GOT3 (cell line): ENCODE results near the gene HEATR9.

Source experiments
- DNase-seq: peaks from one replicate; lab custom pipeline; 2025; ENCODE audit warnings: mixed read lengths; lab: John Stamatoyannopoulos, UW

Gene HEATR9

DNA sequence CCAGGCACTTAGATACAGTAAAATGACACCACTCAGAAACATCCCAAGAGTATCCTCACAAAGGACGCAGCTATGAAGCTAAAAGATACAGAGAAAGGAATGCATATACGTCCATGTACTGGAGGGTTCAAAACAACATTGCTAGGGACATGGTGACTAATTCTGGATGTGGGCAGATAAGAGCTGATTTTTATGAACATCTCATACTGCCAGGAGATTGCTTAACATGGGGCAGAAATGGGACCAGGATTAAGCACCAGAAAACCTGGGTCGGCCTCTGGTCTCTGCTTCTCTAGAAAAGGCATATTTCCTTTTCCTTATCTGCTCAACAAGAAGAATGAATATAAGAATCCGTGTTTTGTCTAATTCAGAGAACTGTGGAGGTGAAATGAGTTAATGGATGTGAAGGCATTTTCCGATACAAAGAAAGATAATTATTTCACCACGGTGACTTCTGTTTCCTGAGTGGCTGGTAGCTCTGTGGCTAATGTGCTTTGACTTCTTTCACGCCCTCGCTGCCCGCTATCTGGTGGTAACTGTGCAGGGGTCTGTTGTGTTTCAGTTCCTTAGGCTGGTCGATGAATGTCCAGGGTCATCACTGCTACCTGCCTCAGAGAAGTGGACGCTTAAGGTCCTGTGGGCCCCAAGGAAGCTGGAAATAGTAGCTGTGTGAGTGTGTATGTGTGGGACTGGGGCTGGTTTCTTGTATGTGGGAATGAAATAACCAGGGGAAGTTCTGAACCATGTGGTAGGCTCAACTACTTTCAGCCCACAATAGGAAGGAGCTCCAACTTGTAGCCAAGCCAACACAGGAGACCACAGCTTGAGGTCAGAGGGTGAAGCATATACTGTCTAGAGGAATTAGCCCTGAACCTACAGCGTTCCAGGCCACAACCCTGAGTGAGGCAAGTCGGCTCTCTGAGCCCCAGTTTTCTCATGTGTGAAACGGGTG, 27.2 kb upstream of the HEATR9 start:
- DNase-seq, result no peak

DNA sequence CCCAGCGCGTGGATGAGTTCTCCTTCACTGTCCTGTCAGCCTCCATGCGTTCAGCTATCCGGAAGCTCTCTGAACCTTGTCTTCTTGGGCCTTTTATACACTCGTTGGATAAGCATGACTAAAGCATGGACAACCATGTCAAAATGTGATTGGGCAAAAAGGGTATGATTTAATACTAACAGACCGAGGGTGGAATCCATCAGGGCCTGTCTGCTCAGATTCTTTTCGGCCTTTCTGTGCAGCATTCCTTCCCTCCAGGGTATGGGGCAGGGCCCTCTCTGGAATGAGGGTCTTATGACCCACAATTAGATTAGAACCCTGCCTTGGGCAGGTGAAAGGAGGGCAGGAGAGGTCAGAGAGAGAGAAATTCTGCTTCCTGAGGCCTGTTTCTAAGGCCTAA, 25.5 kb upstream of the HEATR9 start:
- DNase-seq, result no peak

DNA sequence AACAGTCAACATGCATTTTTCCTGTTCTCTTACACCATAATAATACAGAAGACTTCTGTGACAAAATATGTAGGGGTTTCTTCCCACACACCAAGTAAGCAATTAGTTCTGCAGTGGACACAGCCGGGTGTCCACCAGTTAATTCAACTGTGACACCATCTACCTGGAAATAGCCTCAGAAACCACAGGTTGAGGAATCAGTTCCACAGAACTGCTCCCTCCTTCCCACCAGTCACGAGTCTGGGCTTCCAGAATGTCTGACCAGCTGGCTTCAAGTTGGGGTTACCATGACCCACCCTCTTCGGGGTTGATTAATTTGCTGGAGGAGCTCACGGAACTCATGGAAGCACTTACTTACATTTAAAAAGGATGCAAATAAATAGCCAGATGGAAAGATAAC, 25.1 kb upstream of the HEATR9 start:
- DNase-seq, result no peak

DNA sequence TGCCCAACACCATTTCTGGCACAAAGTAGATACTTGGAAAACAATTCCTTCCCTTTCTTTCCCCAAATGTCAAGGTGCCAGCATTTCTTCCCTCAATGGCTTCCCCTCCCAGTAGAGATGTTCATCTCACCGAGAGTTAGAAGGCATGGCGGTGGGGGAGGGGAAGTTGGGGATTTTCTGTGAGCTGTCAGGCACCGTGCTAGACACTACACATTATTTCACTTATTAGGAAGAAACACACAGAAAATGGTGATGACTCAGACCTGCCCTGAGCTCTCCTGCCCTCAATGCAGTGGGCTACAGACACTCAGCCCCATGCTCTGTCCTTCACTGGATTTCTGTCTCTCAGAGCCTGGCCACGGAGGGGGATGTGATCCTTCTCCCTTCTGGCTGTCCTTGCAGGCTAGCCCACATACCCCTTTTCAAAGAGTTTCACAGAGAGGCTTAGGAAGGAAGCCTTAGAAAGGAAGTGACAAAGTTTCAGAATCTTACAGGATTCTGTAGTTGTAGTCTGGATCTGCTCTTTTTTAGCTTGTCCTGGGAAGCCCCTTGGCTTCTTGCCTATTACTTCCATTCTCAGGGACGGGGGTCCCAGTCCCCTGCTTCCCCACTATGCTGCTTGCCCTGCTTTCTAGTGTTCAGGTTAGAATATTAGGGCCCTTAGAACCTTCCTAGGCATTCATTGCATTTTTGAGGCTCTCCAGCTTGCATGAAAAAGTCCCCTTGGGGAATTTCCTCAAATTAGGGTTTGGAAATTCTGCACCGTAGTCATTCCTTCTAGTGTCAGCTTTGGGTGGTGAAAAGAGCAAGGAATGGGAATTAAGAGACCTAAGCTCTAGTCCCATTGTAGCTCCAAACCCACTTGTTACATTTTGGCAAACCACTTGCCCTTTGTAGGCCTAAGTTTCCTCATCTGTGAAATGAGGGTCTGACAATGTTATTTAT, 23.7 kb upstream of the HEATR9 start:
- DNase-seq, result no peak

DNA sequence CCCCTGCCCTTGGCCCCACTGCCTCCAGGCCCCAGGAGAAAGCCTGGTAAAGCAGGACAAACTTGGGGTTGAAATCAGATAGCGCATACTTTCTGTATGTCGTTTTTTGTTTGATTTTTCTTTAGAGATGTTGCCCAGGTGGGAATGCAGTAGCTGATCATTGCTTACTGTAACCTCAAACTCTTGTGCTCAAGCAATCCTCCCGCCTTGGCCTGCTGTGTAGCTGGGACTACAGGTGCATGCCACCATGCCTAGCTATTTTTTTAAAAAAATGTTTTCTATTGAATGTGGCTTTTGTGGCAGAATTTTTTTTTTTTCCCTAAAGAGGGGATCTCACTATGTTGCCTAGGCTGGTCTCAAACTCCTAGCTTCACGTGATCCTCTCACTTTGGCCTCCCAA, 22.6 kb upstream of the HEATR9 start:
- DNase-seq, result no peak

DNA sequence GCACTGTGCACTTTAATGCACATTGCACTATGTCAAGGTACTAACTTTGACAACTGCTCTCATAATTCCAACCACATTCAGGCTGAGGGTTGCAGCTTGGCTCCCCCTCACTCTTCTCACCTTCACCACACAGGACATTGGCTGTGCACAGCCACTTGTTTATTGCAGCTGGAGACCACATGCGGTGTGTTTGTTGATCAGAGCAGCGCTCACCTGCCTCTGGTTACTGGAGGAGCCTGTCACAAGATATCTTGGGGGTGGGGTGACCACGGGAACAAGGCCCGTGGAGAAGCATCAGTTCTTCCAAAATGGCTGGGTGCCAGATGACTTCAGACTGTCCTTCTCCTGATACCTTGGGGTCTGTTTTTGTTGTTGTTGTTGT, 22.1 kb upstream of the HEATR9 start:
- no peak for DNase-seq

DNA sequence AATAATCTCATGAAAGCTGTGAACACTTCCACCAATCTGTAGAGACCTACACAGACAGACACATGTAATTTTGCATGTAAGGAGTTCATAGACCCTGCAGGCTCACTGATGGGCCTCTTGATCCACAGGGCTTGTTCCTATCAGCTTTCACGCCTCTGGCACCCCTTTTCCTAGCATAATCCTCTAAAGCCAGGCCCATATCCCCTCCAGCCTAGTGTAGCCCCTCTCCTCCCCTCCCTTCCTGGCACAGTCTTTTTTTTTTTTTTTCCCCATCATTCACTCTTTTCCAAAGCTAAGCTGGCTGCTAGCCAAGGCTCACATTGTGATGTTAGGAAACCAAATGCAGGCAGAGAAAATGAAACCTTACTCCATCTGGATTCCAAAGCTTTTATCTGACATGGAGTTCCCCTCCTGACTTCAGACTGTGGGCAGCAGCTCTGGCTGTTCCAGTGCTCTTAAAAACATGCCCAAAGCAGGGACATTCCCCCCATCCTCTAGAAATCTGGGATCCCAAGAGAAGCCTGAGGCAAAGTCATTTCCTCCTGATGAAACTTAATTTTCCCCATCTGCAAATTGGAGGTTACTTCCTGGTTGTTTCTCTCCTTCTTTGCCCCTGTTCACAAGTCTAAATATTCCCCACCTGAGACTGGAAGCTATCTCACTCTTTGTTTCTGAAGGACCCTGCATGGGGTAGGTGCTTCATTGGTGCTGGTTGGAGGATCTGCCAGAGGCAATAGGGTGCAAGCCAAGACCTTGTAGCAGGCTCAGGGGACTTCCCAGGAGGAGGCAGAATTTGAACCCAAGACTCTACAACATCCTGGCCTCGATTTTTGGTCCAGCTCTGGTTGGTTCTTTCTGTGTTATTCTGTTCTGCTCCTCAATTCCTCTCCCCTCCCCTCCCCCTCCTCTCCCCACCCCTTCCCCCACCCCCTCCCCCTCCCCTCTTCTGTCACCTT, 21.4 kb upstream of the HEATR9 start:
- DNase-seq, result no peak

DNA sequence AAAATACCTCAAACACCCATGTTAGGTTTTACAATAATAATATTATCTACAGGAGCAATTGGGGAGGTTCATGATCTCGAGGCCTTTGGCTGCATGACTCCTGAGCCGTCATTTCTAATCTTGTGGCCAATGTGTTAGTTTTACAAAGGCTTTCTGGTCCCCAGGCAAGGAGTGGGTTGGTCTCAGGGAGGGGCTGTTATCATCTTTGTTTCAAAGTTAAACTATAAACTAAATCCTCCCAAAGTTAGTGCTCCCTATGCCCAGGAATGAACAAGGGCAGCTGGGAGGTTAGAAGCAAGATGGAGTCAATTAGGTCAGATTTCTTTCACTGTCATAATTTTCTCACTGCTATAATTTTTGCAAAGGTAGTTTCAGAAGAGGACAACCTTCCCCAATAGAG, 20.6 kb upstream of the HEATR9 start:
- no peak for DNase-seq

DNA sequence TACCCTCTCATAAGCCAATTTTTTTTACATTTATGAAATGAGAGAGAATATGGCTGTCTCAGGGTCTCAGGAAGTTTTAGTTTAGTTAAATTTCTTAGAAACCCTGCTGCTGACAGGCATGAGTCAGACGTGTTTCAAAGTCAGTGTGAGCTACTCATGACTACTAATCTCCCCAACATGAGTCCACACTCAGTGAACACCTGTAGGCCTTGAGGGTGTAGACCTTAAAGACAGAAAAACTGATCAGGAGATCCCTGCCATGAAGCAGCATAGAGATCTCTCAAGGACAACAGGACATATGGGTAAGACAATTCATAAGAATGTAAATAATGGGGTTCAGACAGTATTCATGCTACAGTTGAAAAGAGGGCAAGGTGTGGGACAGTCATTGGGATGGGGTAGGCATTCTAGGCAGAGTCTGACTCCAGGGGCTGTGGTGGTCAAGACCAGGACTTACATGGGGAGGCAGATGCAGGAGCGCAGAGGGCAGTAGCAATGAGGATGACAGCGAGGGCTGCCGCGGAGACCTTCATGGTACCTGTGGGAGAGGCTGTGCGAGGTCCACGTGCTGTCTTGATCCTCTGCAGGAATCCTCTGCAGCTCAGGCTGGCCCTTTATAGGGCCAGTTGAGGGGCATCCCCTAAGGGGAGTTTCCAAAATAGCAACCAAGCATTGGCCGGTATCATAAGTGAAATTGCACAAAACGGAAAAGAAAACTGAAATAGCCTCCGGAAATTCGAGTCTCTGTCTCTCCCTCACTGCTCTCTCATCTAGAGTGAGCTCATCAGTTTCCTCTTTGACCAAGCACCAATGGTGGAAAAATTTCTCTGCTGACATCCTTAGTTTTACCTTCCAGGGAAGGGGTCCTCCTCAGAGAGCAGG, 11.3 kb upstream of the HEATR9 start, which contains the start of gene CCL5:
TSS of gene CCL5 (minus strand) at position 588 of the 882 bp plus-strand sequence.
- DNase-seq, result no peak

DNA sequence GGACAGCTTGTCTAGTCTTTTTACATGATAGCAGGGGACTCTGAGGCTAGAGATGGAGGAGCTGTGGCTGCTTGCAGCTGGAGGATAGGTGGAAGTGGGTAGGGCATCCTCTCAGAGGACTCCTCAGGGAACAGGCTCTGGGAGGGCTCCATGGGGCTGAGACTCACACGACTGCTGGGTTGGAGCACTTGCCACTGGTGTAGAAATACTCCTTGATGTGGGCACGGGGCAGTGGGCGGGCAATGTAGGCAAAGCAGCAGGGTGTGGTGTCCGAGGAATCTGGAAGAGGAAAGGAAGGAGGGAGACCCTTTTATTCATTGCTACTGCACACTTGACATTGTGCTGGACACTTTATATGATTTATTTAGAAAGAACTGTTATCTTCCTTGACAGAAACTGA, 9.7 kb upstream of the HEATR9 start:
- DNase-seq, result no peak

DNA sequence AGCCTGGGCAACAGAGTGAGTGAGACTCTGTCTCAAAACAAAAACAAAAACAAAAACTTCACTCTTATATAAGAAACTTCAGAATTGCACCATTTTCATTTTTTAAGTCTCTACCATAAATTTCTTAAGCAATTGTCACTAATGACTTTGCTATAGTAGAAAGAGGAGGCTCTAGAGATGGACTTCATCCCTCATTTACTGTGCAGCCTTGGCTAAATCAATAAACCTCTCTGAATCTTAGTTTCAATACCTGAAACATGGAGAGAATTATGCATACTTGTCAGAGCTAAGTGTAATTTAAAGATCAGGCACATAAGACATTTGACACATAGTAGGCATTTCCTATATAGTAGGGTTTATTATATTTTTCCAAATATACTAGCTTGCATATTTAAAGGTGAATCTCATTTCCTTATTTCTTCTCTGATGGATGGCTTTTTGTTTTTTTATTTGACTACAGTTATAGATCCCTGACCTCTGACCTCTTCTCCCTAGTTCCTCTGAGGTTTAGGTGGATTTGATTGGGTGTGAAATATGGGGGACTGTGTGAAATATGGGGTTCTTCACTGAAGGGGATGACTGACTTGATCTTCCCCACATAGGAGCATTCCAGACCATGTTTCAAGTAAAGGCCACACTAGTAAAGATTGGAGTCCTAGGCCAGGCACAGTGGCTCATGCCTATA, 8.8 kb upstream of the HEATR9 start:
- no peak for DNase-seq

DNA sequence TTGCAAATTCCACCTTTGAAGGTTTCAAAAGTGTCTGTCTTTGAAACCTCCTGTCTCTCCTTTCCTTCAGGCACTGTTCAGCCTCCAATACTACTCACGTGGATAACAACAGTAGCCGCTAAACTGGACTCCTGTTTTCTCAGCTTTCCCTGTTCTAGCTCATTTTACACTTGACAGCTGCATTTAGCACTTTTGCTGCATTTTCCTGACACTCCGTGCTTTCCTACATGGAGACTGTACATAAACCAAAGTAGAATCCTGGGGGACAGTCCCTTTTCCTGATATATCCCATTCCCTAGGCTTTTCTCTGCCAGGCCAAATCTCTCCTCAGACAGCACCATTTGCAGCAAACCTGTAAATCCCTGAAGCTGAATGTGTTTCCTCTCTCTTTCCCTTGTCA, 7.8 kb upstream of the HEATR9 start:
- no peak for DNase-seq

DNA sequence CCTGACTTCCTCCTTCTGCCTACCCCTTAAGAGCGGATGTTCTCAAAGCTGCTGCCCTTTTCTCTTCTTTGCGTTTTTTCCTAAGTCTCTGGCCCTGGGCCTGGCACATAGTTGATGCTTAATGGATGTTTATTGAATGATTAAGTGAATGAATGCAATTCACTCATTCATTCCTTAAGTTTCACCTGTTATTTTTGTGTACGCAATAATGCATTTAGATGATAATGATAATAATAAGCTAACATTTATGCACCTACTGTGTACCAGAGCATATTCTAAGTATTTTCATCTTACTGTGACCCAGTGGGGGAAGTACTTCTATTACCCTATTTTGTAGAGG, 7.1 kb upstream of the HEATR9 start:
- DNase-seq, result no peak

DNA sequence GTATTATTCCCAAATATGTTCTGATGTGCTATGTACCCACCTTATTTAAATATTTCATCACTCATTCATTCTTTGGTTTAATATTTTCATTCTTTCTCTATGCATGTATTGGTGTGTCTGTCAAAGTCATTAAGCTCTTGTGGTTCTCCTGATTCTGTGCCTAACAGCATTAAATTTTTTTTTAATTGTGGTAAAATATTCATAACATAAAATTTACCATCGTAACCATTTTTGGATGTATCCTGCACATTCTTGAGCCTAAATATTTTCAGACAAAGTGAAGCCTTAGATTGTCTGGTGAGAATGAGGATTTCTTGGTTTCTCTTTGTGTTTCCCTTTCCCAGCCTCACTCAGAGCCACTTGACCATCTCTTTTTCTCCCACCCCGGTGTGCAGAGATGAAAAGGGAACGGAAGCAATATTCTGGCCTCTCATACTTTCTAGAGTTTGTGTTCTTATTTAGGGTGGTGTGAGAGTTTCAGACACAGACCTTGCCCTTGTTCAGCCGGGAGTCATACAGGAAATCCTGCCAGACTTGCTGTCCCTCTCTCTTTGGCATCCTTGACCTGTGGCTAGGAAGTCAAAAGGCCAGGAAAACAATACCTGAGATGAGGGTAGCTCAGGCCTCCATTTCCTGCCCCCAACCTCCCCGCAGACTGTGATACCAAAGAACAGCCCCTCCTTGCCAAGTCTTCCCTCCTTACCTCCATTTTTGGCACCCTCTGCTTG, 6.5 kb upstream of the HEATR9 start:
- no peak for DNase-seq

DNA sequence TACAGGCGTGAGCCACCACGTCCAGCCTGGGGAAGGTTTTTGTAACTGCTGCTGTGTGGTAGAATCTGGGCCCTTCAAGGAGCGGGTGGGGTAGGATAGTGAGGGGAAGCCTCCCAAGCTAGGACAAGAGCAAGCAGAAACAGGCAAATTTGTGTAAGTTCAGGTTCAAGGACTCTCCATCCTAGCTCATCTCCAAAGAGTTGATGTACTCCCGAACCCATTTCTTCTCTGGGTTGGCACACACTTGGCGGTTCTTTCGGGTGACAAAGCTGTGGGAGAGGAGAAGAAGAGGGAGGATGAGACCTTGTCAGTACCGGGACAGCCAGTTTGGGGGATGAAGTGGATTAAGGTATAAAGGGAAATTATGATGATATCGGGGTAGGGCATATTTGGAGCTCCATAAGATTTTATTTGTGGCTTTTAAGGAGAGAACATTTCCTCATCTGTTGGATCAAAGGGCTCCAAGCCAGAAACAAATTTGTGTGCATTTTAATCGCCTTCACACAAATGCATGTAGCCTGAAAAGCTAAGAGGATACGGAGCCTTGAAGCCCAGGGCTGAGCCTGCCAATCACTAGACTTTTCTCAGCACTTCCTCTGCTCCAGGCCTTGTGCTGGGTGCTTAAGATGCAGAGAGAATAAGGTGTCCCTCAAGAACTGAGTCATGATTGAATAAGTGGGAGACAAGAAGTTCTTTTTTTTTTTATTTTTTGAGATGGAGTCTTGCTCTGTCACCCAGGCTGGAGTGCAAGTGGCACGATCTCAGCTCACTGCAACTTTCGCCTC, 3.7 kb upstream of the HEATR9 start:
- DNase-seq, result no peak

DNA sequence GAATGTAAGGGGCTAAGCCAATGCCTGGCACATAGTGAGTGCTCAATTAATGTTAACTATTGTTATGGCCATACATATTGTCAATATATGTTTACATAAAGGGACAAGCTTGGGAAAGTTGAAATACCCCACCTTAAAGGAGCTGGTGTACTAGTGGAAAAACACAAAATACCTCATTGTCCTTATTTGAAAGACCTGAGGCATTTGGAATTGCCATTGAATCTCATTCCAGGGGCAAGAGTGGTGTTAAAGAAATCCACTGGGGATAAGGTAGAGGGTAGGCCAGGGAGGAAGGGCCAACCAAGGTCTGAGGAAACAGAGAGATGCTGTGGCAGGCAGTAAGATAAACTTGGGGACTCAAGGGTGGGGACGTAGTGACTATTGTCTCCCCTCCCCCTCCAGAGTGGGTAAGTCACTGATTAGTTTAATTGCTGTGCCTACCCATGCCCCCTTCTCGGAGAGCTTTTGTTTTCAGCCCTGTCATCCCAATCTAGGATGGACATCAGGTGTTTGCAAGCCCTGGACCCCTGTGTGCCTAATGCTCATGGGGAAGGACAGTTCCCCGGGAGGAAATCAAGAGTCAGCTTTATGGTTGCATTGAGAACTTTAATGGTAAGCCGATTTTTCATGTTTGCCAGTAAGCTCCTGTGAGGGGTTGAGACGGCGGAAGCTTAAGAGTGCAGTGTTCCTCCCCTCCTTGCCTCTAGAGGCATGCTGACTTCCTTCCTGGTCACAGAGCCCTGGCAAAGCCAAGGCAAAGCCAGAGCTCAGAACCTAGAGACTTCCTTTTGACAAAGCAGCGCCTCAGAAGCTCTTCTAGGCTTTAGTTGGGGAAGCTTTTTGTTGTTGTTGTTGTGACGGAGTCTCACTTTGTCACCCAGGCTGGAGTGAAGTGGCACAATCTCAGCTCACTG, 2.5 kb upstream of the HEATR9 start:
- DNase-seq, result no peak

DNA sequence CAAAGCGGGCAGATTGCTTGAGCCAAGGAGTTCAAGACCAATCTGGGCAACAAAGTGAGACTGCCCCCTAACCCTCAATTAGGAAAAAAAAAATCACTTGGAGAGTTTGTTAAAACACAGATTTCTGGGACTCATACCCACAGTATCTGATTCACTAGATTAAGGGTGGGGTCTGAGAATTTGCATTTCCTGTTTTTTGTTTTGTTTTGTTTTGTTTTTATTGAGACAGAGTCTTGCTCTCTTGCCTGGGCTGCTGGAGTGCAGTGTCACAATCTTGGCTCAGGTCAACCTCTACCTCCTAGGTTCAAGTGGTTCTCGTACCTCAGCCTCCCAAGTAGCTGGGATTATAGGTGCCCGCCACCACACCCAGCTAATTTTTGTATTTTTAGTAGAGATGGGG, 1.1 kb downstream of the HEATR9 start:
- no peak for DNase-seq
